Measurements from ENCODE around the gene HELB. TPM values are rescaled to one million over a fixed set of nuclear protein-coding genes. Genes with fewer than 3 reads are reported as not detected.
A peak's percentile ranks its signal among the peaks of the same experiment; 100 is the strongest.

The HELB gene
- total and polyA plus RNA-seq, 2 of the 8 experiments (the other 6 are each of a cell fraction or from before 2014, with no cell fraction given), result 1.8 to 7.6 TPM

GRCh38 chr12:66387117-66387516, 84.8 kb downstream of the HELB start:
- Histone ChIP-seq H3K27me3 (replicated peaks in 1 of 4; ENCODE audit: control insufficient read depth in 3 of 4, extremely low read depth in 1 of 4, insufficient read depth in 3 of 4, low read length in 3 of 4) (no peaks in the 10 kb centered on the region), H4K91ac (replicated peaks; ENCODE audit: insufficient read length, low read length) (no peak overlapping the region), H3K4me2 (ENCODE audit: insufficient read depth in 1 of 2, low read depth in 2 of 2, low read length in 2 of 2) (no peak overlapping the region), H3K4ac (replicated peaks; ENCODE audit: insufficient read length, low read depth, low read length) (no peak overlapping the region), H3K79me2 (ENCODE audit: control insufficient read depth in 1 of 2, insufficient read depth in 2 of 2, low read length in 2 of 2) (no peaks in the 10 kb centered on the region), H3K4me1 (replicated peaks in 1 of 4; ENCODE audit: control insufficient read depth in 3 of 4, insufficient read depth in 4 of 4, low read length in 3 of 4) (no peaks in the 10 kb centered on the region), H3K27ac (ENCODE audit: low read depth, low read length) (no peak overlapping the region), H2BK20ac (ENCODE audit: low read length) (no peak overlapping the region), H2BK15ac (ENCODE audit: low read length) (no peak overlapping the region), H3K9ac (replicated peaks in 1 of 4; ENCODE audit: extremely low read depth in 1 of 4, low read depth in 3 of 4, low read length in 3 of 4) (no peak overlapping the region; a peak in 1 of 7 replicates), H3K18ac (ENCODE audit: extremely low read depth, low read length) (no peak overlapping the region), H3K23me2 (ENCODE audit: low read depth, low read length) (no peaks in the 10 kb centered on the region), H2BK12ac (ENCODE audit: low read depth, low read length) (no peak overlapping the region), H2AK5ac (ENCODE audit: low read depth, low read length) (no peak overlapping the region), H3K79me1 (ENCODE audit: low read depth, low read length) (no peaks in the 10 kb centered on the region), H3K56ac (replicated peaks; ENCODE audit: insufficient read length, low read depth, low read length) (no peak overlapping the region), H3K36me3 (ENCODE audit: control insufficient read depth in 2 of 4, insufficient read depth in 4 of 4, low read length in 3 of 4) (no peaks in the 10 kb centered on the region), H4K20me1 (replicated peaks in 1 of 2; ENCODE audit: control insufficient read depth in 1 of 2, insufficient read depth in 2 of 2, low read length in 2 of 2) (no peaks in the 10 kb centered on the region), H2AFZ (ENCODE audit: low read length) (no peak overlapping the region), H3K9me3 (ENCODE audit: insufficient read depth in 2 of 2, low read depth in 1 of 2, low read length in 1 of 2) (no peaks in the 10 kb centered on the region), H4K8ac (ENCODE audit: extremely low read depth, insufficient read depth, low read length) (no peak overlapping the region), H2BK5ac (ENCODE audit: low read depth, low read length) (0 out of 2 replicates have a peak overlapping the region, but pooled peaks have one; percentile 3), H4K5ac (ENCODE audit: insufficient read length, low read depth, low read length) (no peak overlapping the region), H2BK120ac (replicated peaks; ENCODE audit: low read depth, low read length) (no peak overlapping the region), H3K14ac (ENCODE audit: insufficient read length) (no peak overlapping the region), H3K4me3 (ENCODE audit: extremely low read depth in 1 of 4, insufficient read depth in 2 of 4, low read depth in 3 of 4, low read length in 4 of 4) (no peak overlapping the region), H3K23ac (ENCODE audit: insufficient read length) (no peak overlapping the region)
- FAIRE-seq, result no peak
- CTCF ChIA-PET (ENCODE audit: partially characterized antibody), result no interaction called here
- DNase-seq (ENCODE audit: low read depth in 1 of 2, low spot score in 2 of 2), result no peak
- TF ChIP-seq ZNF274 (IDR thresholded peaks at IDR 0.05; ENCODE audit: borderline replicate concordance, extremely low read depth, low read length) (no peak), MAX (IDR thresholded peaks at IDR 0.05) (no peak), EP300 (IDR thresholded peaks at IDR 0.05; ENCODE audit: borderline replicate concordance in 1 of 2, low read depth in 2 of 2, low read length in 2 of 2) (no peak), KDM1A (IDR thresholded peaks at IDR 0.05; ENCODE audit: borderline replicate concordance, low read length) (no peak), BRCA1 (IDR thresholded peaks at IDR 0.05; ENCODE audit: low read depth, low read length) (no peak), TCF12 (IDR thresholded peaks at IDR 0.05; ENCODE audit: low read depth, low read length) (no peak), MAFK (IDR thresholded peaks at IDR 0.05; ENCODE audit: low read depth, low read length) (no peak), HDAC2 (IDR thresholded peaks at IDR 0.05; ENCODE audit: borderline replicate concordance in 1 of 2, low read depth in 2 of 2, low read length in 2 of 2) (no peak), NANOG (IDR thresholded peaks at IDR 0.05; ENCODE audit: insufficient read depth, low read depth, low read length, poor library complexity, severe bottlenecking) (no peak), TEAD4 (IDR thresholded peaks at IDR 0.05; ENCODE audit: low read depth, low read length) (no peak)
- TF ChIP-seq, protein P1, sequence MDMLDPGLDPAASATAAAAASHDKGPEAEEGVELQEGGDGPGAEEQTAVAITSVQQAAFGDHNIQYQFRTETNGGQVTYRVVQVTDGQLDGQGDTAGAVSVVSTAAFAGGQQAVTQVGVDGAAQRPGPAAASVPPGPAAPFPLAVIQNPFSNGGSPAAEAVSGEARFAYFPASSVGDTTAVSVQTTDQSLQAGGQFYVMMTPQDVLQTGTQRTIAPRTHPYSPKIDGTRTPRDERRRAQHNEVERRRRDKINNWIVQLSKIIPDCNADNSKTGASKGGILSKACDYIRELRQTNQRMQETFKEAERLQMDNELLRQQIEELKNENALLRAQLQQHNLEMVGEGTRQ (IDR thresholded peaks at IDR 0.05; ENCODE audit: low read length), result no peak
- POLR2A ChIA-PET (ENCODE audit: partially characterized antibody), result interaction anchor here (0.8 kb wide), 1 partner anchor 34 kb away, joined by 3 read pairs; no protein-coding TSS in a partner anchor
- 100% methylated on average over 1 of the region's 1 CpG; no CpG with 5 or more reads in 1 of the 2 experiments for WGBS, 2 experiments (ENCODE audit: extremely low coverage in 1 of 2, insufficient coverage in 1 of 2, insufficient read length in 1 of 2, insufficient replicate concordance in 2 of 2, low coverage in 1 of 2, low lambda C conversion rate in 2 of 2, missing lambda C conversion rate in 1 of 2)
